ENCODE results near the gene PSMC4. TPM values are rescaled to one million over a fixed set of nuclear protein-coding genes. Genes with fewer than 3 reads are reported as not detected.

Gene PSMC4
- total RNA-seq, 1 experiment from 2014 or later: 111 TPM

- Histone ChIP-seq H4K8ac (replicated peaks; ENCODE audit: insufficient read length, low read depth, low read length) (no peak overlapping the region), H3K23me2 (ENCODE audit: insufficient read length, low read depth, low read length, poor library complexity, severe bottlenecking) (no peaks in the 10 kb centered on the region), H3K23ac (ENCODE audit: insufficient read length, low read depth, low read length) (no peak overlapping the region), H3K79me1 (ENCODE audit: insufficient read depth, low read depth, low read length, poor library complexity, severe bottlenecking) (peaks cover 3% of the 10 kb centered on the region), H4K20me1 (ENCODE audit: control insufficient read depth, insufficient read depth, insufficient read length) (no peaks in the 10 kb centered on the region), H2BK5ac (ENCODE audit: insufficient read length, low read length) (no peak overlapping the region), H3K9ac (ENCODE audit: extremely low read depth, insufficient read length, low read length) (no peak overlapping the region), H3K56ac (ENCODE audit: insufficient read length, low read depth, low read length) (no peak overlapping the region), H2BK120ac (ENCODE audit: low read depth, low read length, poor library complexity, severe bottlenecking) (no peak overlapping the region), H2BK15ac (ENCODE audit: low read depth, low read length) (no peak overlapping the region), H3K14ac (ENCODE audit: insufficient read depth, low read length) (no peak overlapping the region), H4K5ac (ENCODE audit: insufficient read length, low read depth, low read length) (no peak overlapping the region), H3K4ac (ENCODE audit: low read depth, low read length) (no peak overlapping the region), H2AFZ (ENCODE audit: low read length) (no peak overlapping the region), H2BK20ac (ENCODE audit: low read depth, low read length, poor library complexity, severe bottlenecking) (no peak overlapping the region), H2AK5ac (ENCODE audit: insufficient read length, low read length) (no peak overlapping the region), H2BK12ac (ENCODE audit: insufficient read length, low read depth, low read length) (no peak overlapping the region), H3K79me2 (ENCODE audit: insufficient read depth, low read length) (peaks cover 2% of the 10 kb centered on the region; the same call in 1 of the 2 replicates), H3K27ac (ENCODE audit: insufficient read length, low read depth, low read length) (no peak overlapping the region), H3K18ac (ENCODE audit: insufficient read length, low read depth, low read length) (no peak overlapping the region), H4K91ac (ENCODE audit: insufficient read length, low read depth, low read length) (no peak overlapping the region), H3T11ph (ENCODE audit: low read length) (no peak overlapping the region), H3K4me1 (ENCODE audit: insufficient read depth, low read length) (no peaks in the 10 kb centered on the region), H3K4me2 (ENCODE audit: insufficient read depth, insufficient read length, low read length) (no peak overlapping the region), H3K9me3 (ENCODE audit: control insufficient read depth, low read depth, low read length) (no peaks in the 10 kb centered on the region), H3K27me3 (ENCODE audit: insufficient read depth, low read length) (no peaks in the 10 kb centered on the region)
- Mint-ChIP-seq H3K9me3 (peaks cover 34 to 45% of the 10 kb centered on the region in 2 experiments), H3K36me3 (ENCODE audit: insufficient read depth in 1 of 3, low read depth in 3 of 3) (peaks cover 20 to 30% (median 29%) of the 10 kb centered on the region in 3 experiments), H3K4me3 (no peak overlapping the region), H3K27ac (no peak overlapping the region), H3K27me3 (ENCODE audit: low read depth) (no peaks in the 10 kb centered on the region), H3K4me1 (no peaks in the 10 kb centered on the region)
- no peak for TF ChIP-seq CTCF (conservative IDR thresholded peaks at IDR 0.05)
- no peak for DNase-seq
- no CpG with 5 or more reads among the region's 1 CpG for WGBS (ENCODE audit: extremely low coverage, insufficient read length, low lambda C conversion rate)
Measured at GRCh38 chr19:39987596-39987995, 16.6 kb downstream of the PSMC4 start.
